ENCODE results near the gene ELOB.
A peak's percentile ranks its signal among the peaks of the same experiment; 100 is the strongest.

Gene ELOB

DNA sequence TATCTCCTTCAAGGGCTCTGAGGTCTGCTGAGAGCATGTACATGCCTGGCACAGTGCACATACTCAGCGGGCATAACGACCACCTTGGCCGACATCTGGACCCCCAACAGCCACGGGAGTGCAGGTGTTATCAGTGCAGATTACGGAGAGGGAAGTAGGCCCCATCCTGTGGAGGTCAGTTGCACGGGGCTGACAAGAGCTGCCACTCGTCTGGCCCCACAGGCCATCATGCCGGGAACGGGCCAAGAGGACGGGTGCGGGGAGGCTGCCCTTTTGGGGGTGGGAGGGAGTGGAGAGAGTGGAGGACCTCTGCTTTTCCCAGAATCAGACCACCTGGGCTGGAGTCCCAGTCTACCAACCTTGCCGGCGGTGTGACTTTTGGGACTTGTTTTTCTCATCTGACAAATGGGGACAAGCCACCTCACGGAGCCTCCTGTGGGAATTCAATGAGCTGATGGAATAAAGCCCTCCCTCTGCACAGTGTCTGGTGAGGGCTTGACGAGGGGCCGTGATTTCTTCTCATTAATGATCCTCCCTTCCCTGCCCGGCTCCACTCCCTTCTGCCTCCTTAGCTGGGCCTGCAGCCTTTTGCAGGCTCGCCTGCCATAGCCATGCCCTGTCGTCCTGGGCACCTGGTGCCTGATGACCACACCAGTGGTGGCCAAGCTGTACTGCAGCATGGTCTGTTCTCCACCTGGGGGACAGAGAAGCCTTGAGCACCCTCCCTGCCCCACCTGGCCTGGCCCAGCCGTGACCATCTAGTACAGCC lies 5.7 kb upstream of the ELOB start:
- Histone ChIP-seq H4K20me1 (ENCODE audit: insufficient read depth, low read length) (no peaks in the 10 kb centered on the region), H3K9me3 (ENCODE audit: insufficient read depth, low read length, severe bottlenecking) (no peaks in the 10 kb centered on the region), H3K79me2 (ENCODE audit: insufficient read depth, low read length) (peaks cover 12% of the 10 kb centered on the region), H3K27me3 (ENCODE audit: insufficient read depth, low read length, poor library complexity) (peaks cover under 1% of the 10 kb centered on the region), H3K4me3 (ENCODE audit: low read depth in 1 of 2, low read length in 2 of 2) (no peak overlapping the region), H3K4me1 (ENCODE audit: insufficient read depth, low read length) (peaks cover 12% of the 10 kb centered on the region), H2AFZ (ENCODE audit: low read depth, low read length) (no peak overlapping the region), H3K36me3 (ENCODE audit: insufficient read depth, low read length) (no peaks in the 10 kb centered on the region; the same call in 1 of the 2 replicates), H3K4me2 (ENCODE audit: insufficient read depth, low read length) (no peak overlapping the region), H3K27ac (ENCODE audit: low read length) (no peak overlapping the region), H3K9ac (ENCODE audit: low read depth, low read length) (no peak overlapping the region)
- no peak for ATAC-seq (ENCODE audit: insufficient read depth, low read depth)
- no peak for TF ChIP-seq EZH2 (IDR thresholded peaks at IDR 0.05; ENCODE audit: borderline replicate concordance, low read depth, low read length, severe bottlenecking)
- TF ChIP-seq, protein P1, sequence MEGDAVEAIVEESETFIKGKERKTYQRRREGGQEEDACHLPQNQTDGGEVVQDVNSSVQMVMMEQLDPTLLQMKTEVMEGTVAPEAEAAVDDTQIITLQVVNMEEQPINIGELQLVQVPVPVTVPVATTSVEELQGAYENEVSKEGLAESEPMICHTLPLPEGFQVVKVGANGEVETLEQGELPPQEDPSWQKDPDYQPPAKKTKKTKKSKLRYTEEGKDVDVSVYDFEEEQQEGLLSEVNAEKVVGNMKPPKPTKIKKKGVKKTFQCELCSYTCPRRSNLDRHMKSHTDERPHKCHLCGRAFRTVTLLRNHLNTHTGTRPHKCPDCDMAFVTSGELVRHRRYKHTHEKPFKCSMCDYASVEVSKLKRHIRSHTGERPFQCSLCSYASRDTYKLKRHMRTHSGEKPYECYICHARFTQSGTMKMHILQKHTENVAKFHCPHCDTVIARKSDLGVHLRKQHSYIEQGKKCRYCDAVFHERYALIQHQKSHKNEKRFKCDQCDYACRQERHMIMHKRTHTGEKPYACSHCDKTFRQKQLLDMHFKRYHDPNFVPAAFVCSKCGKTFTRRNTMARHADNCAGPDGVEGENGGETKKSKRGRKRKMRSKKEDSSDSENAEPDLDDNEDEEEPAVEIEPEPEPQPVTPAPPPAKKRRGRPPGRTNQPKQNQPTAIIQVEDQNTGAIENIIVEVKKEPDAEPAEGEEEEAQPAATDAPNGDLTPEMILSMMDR (IDR thresholded peaks at IDR 0.05; ENCODE audit: borderline replicate concordance, extremely low read depth, low read length, poor library complexity, severe bottlenecking), result no peak
- no peak for DNase-seq

DNA sequence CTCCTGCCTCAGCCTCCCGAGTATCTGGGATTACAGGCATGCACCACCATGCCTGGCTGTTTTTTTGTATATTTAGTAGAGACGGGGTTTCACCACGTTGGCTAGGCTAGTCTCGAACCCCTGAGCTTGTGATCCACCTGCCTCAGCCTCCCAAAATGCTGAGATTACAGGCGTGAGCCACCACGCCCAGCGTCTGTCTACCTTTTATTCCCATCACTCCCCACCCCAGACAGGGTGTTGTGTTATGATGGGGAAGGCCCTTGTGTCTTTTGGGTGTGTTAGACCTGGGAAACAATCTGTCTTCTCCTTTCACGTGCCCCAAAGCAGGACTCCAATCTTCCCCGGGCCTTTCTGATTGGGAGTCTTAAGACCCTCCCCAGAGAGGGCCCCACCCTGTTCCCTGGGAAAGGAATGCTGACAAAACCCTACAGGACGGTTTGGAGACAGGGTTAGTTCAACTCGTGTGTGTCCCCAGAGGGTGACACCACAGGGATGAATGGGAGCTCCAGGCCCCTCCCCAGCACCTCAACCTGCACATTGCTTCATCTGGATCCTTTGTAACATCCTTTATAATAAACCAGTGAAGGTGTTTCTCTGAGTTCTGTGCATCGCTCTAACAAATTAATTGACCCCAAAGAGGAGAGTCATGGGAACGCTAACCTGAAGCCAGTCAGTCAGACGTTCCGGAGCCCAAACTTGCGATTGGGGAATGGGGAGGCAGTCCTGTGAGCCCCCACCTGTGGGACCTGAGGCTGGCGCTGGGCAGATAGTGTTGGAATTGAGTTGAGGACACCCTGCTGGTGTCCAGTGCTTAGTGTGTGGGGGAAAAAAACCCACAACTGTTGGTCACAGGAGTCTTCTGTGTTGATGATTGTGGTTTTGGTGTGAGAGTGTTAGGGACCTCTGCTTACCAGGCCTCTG lies 3.2 kb upstream of the ELOB start:
- H3K4me2 ChIP-seq (ENCODE audit: insufficient read depth, low read length), result no peak overlapping the region
- no peak overlapping the region for H2AFZ ChIP-seq (ENCODE audit: low read depth, low read length)
- TF ChIP-seq, protein P1 (IDR thresholded peaks at IDR 0.05; ENCODE audit: borderline replicate concordance, extremely low read depth, low read length, poor library complexity, severe bottlenecking), result no peak
- peaks cover 14% of the 10 kb centered on the region for H4K20me1 ChIP-seq (ENCODE audit: insufficient read depth, low read length)
- H3K9ac ChIP-seq (ENCODE audit: low read depth, low read length), result no peak overlapping the region
- DNase-seq (no peak), ATAC-seq (ENCODE audit: insufficient read depth, low read depth) (no peak)
- peaks cover 35% of the 10 kb centered on the region for H3K79me2 ChIP-seq (ENCODE audit: insufficient read depth, low read length)
- peaks cover 25% of the 10 kb centered on the region for H3K4me1 ChIP-seq (ENCODE audit: insufficient read depth, low read length)
- no peaks in the 10 kb centered on the region for H3K9me3 ChIP-seq (ENCODE audit: insufficient read depth, low read length, severe bottlenecking)
- no peaks in the 10 kb centered on the region for H3K27me3 ChIP-seq (ENCODE audit: insufficient read depth, low read length, poor library complexity)
- no peak overlapping the region for H3K27ac ChIP-seq (ENCODE audit: low read length)
- no peak overlapping the region for H3K4me3 ChIP-seq (ENCODE audit: low read depth in 1 of 2, low read length in 2 of 2)
- H3K36me3 ChIP-seq (ENCODE audit: insufficient read depth, low read length), result peaks cover 3% of the 10 kb centered on the region

DNA sequence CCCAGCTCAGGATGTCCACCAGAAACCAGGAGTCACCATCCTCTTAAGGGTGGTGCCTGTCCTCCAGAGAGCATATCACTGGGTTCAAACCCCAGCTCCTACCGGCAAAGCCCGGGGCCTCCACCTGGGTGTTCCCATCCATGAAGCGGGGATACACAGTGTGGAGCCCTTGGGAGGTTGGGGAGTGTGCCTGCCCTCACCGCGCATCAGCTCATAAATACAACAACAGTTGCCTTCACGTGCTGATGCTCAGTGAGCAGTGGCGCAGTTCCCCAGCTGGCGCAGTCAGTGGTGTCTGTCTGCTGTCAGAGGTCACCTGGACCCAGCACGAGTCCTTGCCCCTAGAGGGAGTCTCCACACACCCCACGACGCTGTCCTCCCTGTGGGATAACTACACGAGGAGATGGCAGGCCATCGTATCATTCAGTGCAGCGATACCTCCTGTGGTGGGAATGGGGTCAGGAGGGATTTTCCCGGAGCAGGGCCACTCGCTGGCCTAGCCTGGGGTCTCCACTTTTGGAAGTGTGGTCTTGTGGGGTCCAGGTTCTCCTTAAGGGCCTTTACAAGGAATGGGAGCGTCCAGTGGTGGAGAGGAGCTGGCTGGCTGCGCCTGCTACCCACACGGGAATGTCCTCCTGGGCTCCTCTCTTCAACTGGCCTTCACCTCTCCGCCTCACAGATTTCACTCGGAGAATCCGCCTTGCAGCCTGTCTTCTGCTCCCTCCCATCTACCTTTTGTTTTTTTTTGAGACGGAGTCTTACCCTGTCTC lies 2.3 kb upstream of the ELOB start:
- no peak for DNase-seq
- no peak overlapping the region for H3K27ac ChIP-seq (ENCODE audit: low read length)

More for the DNA sequence above, 2.3 kb upstream of the ELOB start:
- Histone ChIP-seq H3K4me1 (ENCODE audit: insufficient read depth, low read length) (peaks cover 31% of the 10 kb centered on the region), H2AFZ (ENCODE audit: low read depth, low read length) (no peak overlapping the region), H3K4me2 (ENCODE audit: insufficient read depth, low read length) (peak overlapping the region; percentile 92), H3K36me3 (ENCODE audit: insufficient read depth, low read length) (peaks cover 12% of the 10 kb centered on the region), H3K9me3 (ENCODE audit: insufficient read depth, low read length, severe bottlenecking) (no peaks in the 10 kb centered on the region), H4K20me1 (ENCODE audit: insufficient read depth, low read length) (peaks cover 20% of the 10 kb centered on the region), H3K4me3 (ENCODE audit: low read depth in 1 of 2, low read length in 2 of 2) (peak overlapping the region in 1 of 2 experiments; percentile 86; a peak in 1 of 4 replicates), H3K9ac (ENCODE audit: low read depth, low read length) (no peak overlapping the region), H3K27me3 (ENCODE audit: insufficient read depth, low read length, poor library complexity) (no peaks in the 10 kb centered on the region), H3K79me2 (ENCODE audit: insufficient read depth, low read length) (peaks cover 40% of the 10 kb centered on the region)
- no peak for ATAC-seq (ENCODE audit: insufficient read depth, low read depth)
- TF ChIP-seq, protein P1 (IDR thresholded peaks at IDR 0.05; ENCODE audit: borderline replicate concordance, extremely low read depth, low read length, poor library complexity, severe bottlenecking), result no peak

Data from DND-41 (cell line).